Coronary artery (tissue), 2 donors: ENCODE measurements around the gene SPSB1.
"Not testable (repeated sequence)": the region's sequence is repeated elsewhere in the genome, so short reads cannot be mapped to it uniquely, and the experiment has no call there.

Experiments
- DNase-seq: peaks from one replicate; pipeline ENCODE4 v3.0.0-alpha.2; 2017; ENCODE audit warnings: low spot score
- H3K27ac ChIP-seq, 2 donors: fragments of 200-600 bp; sonication (generic); one replicate each; pipeline ENCODE4 v1.5.1; 2016 to 2019
- H3K4me3 ChIP-seq: fragments of 200-600 bp; sonication (generic); 2 replicates; pipeline ENCODE4 v1.5.1; 2016; ENCODE audit warnings: mild to moderate bottlenecking, moderate library complexity
- TF ChIP-seq, protein P1 (sequence below): fragments of 200-600 bp; sonication (generic); IDR thresholded peaks from one replicate; pipeline ENCODE4 v1.5.1; 2019; ENCODE audit warnings: antibody characterized with exemption

The SPSB1 gene

DNA sequence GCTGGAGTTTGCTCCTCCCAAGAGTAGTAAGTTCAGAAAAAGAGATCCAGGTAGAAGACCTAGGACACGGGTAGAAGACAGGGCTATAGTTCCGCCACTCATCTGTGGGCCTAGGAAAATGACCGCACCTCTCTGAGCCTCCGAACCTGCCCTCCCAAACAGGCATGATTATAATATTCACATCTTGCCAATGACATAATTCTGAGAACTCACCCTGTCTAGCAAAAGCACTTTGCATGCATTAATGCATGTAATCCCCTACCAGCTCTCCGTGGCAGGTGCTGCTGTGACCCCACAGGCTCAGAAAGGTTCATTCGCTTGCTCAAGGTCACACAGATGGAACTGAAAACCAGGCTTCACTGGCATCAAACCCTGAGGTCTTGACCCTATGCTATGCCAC is 88.0 kb downstream of the SPSB1 start:
- TF ChIP-seq, protein P1, sequence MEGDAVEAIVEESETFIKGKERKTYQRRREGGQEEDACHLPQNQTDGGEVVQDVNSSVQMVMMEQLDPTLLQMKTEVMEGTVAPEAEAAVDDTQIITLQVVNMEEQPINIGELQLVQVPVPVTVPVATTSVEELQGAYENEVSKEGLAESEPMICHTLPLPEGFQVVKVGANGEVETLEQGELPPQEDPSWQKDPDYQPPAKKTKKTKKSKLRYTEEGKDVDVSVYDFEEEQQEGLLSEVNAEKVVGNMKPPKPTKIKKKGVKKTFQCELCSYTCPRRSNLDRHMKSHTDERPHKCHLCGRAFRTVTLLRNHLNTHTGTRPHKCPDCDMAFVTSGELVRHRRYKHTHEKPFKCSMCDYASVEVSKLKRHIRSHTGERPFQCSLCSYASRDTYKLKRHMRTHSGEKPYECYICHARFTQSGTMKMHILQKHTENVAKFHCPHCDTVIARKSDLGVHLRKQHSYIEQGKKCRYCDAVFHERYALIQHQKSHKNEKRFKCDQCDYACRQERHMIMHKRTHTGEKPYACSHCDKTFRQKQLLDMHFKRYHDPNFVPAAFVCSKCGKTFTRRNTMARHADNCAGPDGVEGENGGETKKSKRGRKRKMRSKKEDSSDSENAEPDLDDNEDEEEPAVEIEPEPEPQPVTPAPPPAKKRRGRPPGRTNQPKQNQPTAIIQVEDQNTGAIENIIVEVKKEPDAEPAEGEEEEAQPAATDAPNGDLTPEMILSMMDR: no peak
- DNase-seq: no peak
- peak overlapping the region in 1 of 2 donors; percentile 8 for H3K27ac ChIP-seq
- H3K4me3 ChIP-seq: no peak overlapping the region

DNA sequence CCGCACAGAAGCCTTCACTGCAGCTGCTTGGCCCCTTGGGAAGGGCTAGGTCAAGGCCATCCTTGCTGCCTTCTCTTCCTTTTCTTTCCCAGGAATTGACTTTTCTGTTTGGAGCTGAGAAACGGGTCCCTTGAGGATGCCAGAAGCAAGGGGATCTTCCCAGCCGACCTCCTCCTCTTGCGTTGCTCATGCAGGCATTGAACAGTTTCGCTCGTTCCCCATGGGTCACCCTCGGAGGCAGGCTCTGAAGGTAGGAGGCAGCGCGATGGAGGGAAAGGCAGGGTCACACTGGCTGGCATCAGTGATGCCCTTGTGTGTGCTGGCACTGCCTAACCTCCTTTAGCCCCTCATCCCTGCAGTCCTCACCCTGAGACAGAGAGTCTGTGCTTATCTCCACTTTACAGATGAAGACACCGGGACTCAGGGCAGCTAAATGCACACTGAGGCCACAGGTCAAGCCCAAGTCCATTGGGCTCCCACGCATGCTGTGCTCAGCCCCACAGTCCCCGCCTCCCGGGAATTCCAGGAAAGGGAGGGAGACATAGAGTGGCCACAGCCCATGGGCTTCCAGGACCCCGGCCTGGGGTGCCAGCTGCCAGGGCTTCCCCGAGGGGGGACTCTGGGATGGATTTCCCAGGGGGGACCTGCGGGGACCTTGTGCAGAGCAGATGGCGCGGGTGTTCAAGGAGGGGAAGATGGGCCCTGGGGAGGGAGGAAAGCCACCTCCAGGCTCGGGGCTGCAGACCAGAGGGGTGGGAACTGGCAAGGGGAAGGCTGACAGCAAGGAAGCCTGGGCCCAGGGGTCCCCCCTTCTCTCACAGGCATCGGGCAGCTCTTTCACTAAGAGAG is 90.2 kb downstream of the SPSB1 start:
- Histone ChIP-seq H3K4me3 (no peak overlapping the region), H3K27ac (peak overlapping the region; percentile 37 to 67)
- no peak for DNase-seq
- TF ChIP-seq, protein P1: no peak

DNA sequence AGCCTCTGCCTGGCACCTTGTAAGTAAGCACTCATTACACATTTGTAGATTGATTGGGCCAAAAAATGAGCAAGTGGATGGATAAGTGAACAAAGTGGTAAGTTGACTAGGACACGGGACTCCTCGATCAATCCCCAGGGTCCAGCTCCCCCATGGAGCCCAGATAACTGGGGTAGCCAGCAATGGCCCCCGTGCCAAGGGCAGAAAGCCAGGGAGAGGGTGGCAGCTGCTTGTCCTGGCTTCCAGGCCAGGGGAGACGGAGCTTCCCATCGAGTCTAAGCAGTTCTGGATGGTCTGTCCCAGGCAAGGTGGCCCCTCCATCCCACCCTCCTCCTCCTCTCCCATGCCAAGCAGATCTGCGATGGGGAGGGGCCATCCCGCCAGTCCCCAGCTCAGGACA is 91.4 kb downstream of the SPSB1 start:
- H3K27ac ChIP-seq: peak overlapping the region; percentile 67 to 87
- TF ChIP-seq, protein P1: no peak
- H3K4me3 ChIP-seq: no peak overlapping the region
- DNase-seq: no peak

DNA sequence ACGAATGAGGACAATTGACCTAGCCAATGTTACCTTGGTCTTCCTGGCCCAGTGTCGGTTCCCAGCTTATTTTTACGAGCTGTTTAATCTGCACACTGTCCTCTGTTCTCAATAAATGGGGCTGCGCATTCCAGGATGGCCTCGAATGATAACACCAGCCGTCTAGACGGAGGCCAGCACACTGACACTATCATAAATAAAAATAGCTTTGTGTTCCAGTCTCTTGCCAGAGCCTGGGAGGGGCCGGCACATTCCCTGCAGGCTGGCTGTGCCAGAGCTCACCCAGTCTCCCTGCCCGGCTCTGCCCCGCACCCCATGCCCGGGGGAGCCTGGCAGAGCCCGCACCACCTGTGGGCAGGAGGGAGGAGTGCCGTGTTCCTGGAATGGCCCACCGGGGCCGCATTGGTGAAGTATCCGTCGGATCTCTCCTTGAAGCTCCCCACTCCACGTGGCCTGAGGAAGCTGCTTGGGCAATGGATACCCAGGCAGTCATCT is 92.1 kb downstream of the SPSB1 start:
- TF ChIP-seq, protein P1: no peak
- no peak for DNase-seq
- Histone ChIP-seq H3K27ac (peak overlapping the region; percentile 67 to 87), H3K4me3 (no peak overlapping the region)

DNA sequence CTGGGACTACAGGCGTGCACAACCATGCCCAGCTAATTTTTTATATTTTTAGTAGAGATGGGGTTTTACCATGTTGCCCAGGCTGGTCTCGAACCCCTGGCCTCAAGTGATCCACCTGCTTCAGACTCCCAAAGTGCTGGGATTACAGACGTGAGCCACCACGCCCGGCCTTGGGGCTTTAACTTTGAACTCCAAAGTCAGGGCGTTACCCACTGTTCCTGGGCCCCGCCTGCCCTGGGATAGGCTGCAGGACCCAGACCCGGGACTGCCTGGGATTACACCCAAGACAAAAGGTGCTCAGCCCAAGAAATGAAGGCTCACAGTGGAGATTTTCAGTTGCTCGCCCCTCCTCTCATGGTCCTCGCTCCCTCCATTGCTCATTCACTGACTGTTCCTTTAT is 92.7 kb downstream of the SPSB1 start:
- not testable (repeated sequence) for DNase-seq, H3K4me3 ChIP-seq
- peak overlapping the region; percentile 67 to 87 for H3K27ac ChIP-seq

DNA sequence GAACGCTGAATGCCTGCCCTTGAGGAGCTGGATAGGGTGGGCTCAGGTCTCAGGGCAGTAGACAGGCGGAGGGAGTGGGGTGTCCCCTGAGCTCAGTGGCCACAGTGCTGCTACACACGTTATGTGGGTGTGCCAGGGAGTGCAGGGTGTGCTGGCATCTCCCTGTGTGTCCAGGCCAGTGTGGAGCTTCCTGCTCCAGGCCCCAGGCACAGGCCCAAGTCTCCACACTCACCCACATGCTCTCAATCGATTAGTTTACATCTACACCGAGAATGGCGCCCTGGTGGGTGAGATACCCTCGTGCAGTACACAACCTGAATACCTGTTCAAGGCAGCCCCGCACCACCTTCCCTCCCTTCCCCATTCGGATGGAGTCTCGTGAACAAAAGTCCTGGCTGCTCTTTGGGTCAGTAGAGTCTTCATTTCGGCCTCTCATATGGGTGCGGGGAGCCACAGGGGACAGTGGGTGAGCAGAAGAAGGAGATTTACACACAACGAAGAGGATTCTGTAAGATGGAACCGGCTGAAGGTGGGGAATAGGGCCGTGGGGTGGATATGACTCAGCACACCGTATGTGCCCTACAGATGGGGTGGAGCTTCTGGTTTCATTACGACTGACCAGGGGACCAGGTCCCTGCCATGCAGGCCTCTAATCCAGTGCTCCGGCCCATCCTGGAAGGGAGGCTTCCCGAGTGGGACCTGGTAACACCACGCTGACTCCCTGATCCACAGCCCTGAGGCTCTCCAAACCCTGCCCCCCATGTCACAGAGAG is 93.3 kb downstream of the SPSB1 start:
- H3K27ac ChIP-seq: peak overlapping the region; percentile 67 to 87
- TF ChIP-seq, protein P1: no peak
- no peak for DNase-seq
- no peak overlapping the region for H3K4me3 ChIP-seq

DNA sequence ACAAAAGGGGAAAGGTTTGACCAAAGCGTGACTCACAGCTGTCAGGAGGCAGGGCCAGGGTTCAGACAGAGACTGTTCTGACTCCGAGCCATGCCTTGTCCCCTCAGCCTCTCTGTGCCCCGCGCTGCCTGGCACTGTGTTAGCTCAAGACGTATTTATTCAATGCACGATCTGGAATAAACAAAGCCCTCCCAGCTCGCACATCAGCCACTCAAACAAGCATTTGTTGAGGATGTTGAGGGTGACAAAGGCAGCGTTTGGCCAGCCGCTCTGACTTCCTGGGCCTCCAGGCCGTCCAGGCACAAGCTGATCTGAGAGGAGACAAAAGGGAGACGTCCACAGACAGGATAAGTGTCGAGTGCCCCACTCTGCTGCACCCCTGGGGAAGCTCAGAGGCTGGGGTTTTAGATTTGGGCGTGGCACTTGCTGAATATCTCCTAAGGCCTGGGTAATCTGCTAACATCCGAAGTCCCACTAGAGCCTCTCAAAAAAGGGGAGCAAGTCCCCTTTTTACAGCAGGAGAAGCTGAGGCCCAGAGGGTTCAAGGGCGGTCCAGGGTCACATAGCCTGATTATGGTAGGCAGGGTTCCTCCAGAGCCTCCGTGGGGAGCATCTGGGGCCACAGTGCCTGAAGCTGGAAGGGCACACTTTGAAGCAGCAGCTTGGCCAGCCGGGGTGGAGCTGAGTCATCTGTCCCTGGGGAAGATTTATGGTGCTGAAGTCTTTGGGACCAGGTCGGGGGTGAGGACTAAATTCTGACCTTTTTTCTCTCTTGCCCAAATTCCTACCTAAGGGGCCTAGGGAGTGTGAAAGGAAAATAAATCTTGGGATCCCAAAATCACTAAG is 95.9 kb downstream of the SPSB1 start:
- H3K4me3 ChIP-seq: no peak overlapping the region
- peak overlapping the region; percentile 56 to 81 for H3K27ac ChIP-seq
- TF ChIP-seq, protein P1: no peak
- DNase-seq: peak; percentile 85
